ENCODE measurements around the gene NLN. TPM values are rescaled to one million over a fixed set of nuclear protein-coding genes. Genes with fewer than 3 reads are reported as not detected.

Gene NLN
- total and polyA plus RNA-seq, 2 of the 13 experiments (the other 11 are each of a cell fraction or from before 2014, with no cell fraction given): 11.9 to 36.7 TPM

- no peak for DNase-seq (ENCODE audit: low spot score)
- no TSS peak for BruUV-seq (replicated peaks)
- Histone ChIP-seq H3K9ac (ENCODE audit: insufficient read depth, low read depth, low read length) (no peak overlapping the region), H3K4me2 (ENCODE audit: low read depth, low read length) (no peak overlapping the region), H3K9me3 (ENCODE audit: low read length) (no peaks in the 10 kb centered on the region), H3K36me3 (replicated peaks in 1 of 2; ENCODE audit: control insufficient read depth in 1 of 2, insufficient read depth in 2 of 2, low read length in 2 of 2) (no peaks in the 10 kb centered on the region), H3K27me3 (ENCODE audit: control insufficient read depth in 1 of 2, insufficient read depth in 2 of 2, low read length in 2 of 2) (no peaks in the 10 kb centered on the region; a peak in 1 of 5 replicates), H4K20me1 (ENCODE audit: insufficient read depth, low read length) (no peaks in the 10 kb centered on the region), H3K79me2 (ENCODE audit: insufficient read depth, low read length) (no peaks in the 10 kb centered on the region), H3K4me1 (ENCODE audit: insufficient read depth, low read length) (peaks cover 5% of the 10 kb centered on the region), H3K4me3 (replicated peaks in 1 of 3; ENCODE audit: insufficient read depth in 1 of 3, low read depth in 2 of 3, low read length in 3 of 3) (no peak overlapping the region), H2AFZ (ENCODE audit: low read length) (no peak overlapping the region), H3K27ac (ENCODE audit: extremely low read length, insufficient read depth, low read length) (no peak overlapping the region)
- no peak for ATAC-seq
- POLR2A ChIA-PET: no interaction called here
- no peak for FAIRE-seq
- CTCF ChIA-PET (ENCODE audit: low intra/inter-chr PET ratio, low total read pairs): no interaction called here
- intact Hi-C loops (cut with micrococcal nuclease; ENCODE audit: unreplicated experiment): loop anchor here (5.0 kb wide), 1 partner anchor 50 kb away; no protein-coding TSS in a partner anchor
- in situ Hi-C loops (cut with HindIII; ENCODE audit: extremely low pct_ligation_motif_present, low pct_unique_long_range_greater_than_20kb): no loop called here
- no peak for TF ChIP-seq ZNF570 (CRISPR knock-in tag; IDR thresholded peaks at IDR 0.05; ENCODE audit: borderline replicate concordance)
- TF ChIP-seq SNAPC4 (CRISPR knock-in tag; IDR thresholded peaks at IDR 0.05): no peak
- TF ChIP-seq, protein P1, sequence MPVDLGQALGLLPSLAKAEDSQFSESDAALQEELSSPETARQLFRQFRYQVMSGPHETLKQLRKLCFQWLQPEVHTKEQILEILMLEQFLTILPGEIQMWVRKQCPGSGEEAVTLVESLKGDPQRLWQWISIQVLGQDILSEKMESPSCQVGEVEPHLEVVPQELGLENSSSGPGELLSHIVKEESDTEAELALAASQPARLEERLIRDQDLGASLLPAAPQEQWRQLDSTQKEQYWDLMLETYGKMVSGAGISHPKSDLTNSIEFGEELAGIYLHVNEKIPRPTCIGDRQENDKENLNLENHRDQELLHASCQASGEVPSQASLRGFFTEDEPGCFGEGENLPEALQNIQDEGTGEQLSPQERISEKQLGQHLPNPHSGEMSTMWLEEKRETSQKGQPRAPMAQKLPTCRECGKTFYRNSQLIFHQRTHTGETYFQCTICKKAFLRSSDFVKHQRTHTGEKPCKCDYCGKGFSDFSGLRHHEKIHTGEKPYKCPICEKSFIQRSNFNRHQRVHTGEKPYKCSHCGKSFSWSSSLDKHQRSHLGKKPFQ (CRISPR knock-in tag; IDR thresholded peaks at IDR 0.05; ENCODE audit: insufficient replicate concordance): no peak
- no peak for TF ChIP-seq STAT5B (CRISPR knock-in tag; IDR thresholded peaks at IDR 0.05)
- no peak for TF ChIP-seq PAF1 (CRISPR knock-in tag; IDR thresholded peaks at IDR 0.05)
- TF ChIP-seq ZNF383 (CRISPR knock-in tag; IDR thresholded peaks at IDR 0.05; ENCODE audit: borderline replicate concordance): no peak
- no peak for TF ChIP-seq PRDM15 (CRISPR knock-in tag; IDR thresholded peaks at IDR 0.05)
- no peak for TF ChIP-seq ZNF891 (CRISPR knock-in tag; IDR thresholded peaks at IDR 0.05)
- TF ChIP-seq ZNF337 (CRISPR knock-in tag; IDR thresholded peaks at IDR 0.05; ENCODE audit: borderline replicate concordance, low read depth): no peak
- TF ChIP-seq RAD21 (CRISPR knock-in tag; IDR thresholded peaks at IDR 0.05): no peak
- TF ChIP-seq TSC22D2 (CRISPR knock-in tag; IDR thresholded peaks at IDR 0.05; ENCODE audit: borderline replicate concordance): no peak
- no peak for TF ChIP-seq WIZ (CRISPR knock-in tag; IDR thresholded peaks at IDR 0.05)
- no peak for TF ChIP-seq ZNF672 (CRISPR knock-in tag; IDR thresholded peaks at IDR 0.05)
- TF ChIP-seq KMT2B (CRISPR knock-in tag; IDR thresholded peaks at IDR 0.05): no peak
- no peak for TF ChIP-seq POGZ (CRISPR knock-in tag; IDR thresholded peaks at IDR 0.05)
- TF ChIP-seq ZNF17 (CRISPR knock-in tag; IDR thresholded peaks at IDR 0.05): no peak
- no peak for TF ChIP-seq TEAD3 (CRISPR knock-in tag; optimal IDR thresholded peaks at IDR 0.05; ENCODE audit: borderline replicate concordance)
These were observed 140.4 kb downstream of the NLN start for GRCh38 chr5:65862384-65862783.

All from HepG2 (cell line).